Fibroblast of skin of right quadriceps (primary cell): ENCODE measurements around the gene KL.

Experiments
- DNase-seq: peaks from one replicate; pipeline ENCODE4 v3.0.0-alpha.2; 2013

KL gene

DNA sequence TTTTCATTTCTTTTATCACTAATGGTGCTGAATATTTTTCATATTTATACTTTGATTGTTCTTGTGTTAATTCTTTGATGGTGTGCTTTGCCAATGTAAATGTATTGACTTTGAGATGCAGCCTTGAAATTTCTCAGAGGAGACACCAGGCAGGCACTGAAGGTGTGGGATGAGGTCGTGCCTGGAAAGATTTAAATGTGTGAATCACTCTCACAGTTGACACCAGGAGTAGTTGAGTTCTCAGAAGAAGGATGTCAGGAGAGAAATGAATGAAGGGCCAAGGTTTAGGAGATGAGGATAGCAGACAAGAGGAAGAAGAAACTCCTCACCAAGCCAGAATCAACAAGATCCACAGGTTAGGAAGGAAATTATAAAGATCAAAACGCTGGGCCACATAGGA lies 10.1 kb upstream of the KL start:
- DNase-seq = no peak

DNA sequence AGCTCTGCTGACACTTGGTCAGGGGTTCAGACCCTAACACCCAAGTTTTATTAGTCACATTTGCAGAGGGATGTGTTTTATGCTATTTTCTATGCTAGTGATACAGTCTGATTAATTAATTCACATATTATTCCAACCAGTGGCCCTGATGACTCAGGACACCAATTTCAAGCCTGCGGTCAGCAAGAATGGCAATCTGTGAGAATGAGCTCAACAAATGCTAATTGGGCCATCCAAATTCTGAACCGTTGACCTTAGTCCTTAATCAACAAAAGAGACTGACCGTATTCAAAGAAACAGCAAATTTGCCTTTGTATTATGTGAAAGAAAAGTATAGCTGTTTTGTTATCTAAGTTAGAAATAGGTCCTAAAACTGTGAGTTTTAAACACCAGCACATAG lies 9.6 kb upstream of the KL start:
- no peak for DNase-seq

GRCh38 chr13:33007237-33007636 lies 9.0 kb upstream of the KL start:
- no peak for DNase-seq

DNA sequence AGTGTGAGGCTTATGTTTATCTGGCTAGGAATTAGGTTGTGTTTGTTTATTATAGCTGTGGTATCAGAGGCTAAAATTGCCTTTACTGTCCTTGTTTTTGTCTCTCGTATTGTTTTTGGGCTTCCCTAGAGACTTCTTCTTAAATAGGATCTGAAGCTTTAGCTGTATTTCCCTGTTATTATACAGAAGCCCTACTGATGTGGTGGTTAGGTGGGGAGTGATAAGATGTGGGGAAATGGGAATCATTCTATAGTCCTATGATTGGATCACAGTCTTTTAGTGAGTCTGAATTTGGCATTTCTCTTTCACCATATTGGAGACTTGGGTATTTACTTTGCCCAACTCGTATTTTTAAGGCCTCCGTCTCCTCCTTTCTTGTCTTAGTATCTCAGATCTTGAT lies 8.3 kb upstream of the KL start:
- DNase-seq = no peak

DNA sequence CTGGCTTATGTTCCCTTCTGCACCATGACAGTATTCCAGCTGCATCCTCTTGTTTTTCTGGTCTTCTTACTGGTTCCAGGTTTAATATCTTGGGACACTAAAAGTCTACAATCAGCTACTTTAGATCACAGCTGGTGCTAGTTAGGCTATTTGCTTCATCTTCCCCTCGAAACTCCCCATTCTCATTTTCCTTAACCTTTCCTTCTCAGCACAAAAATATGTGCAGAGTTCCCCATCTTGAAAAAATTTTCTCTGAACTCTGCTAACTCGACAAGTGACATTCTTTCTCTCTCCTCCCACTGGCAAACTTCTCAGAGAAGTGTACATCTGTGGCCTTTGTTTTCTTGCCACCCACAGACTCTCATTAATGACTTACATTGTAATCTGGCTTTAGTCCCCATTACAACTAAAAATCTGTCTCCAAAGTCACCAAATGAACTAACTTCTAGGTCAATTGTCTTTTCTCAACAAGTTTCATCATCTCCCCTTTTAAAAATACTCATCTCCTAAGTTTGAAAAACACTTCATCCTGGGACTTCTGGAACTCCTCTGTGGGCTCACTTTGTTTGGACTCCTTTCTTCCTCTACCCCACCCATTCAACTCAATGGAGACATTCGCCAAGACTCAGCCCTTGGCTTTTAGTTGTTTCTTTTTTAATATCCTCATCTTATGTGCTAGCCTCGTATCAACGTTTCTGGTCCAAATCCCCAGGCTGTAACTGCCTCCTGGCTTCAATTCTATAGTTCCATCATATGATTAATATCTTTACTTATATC lies 7.1 kb upstream of the KL start:
- no peak for DNase-seq

DNA sequence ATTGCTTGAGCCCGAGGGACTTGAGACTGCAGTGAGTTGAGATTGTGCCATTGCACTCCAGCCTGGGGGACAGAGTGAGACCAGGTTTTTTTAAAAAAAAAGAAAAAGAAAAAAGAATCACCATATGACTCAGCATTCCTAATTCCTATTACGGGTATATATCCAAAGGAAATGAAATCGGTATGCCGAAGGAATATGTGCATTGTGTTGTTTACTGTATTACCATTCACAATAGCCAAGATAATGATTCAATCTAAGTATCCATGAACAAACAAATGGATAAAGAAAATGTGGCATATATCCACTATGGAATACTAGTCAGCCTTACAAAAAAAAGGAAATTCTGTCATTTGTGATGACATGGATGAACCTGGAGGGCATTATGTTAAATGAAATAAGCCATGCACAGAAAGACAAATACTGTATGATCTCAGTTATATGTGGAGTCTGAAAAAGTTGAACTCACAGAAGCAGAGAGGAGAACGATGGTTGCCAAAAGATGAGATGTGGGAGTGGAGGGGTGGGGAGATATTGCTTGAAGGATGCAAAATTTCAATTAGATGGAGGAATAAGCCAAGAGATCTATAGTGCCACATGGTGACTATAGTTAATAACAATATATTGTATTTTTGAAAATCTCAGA lies 4.3 kb upstream of the KL start:
- no peak for DNase-seq

DNA sequence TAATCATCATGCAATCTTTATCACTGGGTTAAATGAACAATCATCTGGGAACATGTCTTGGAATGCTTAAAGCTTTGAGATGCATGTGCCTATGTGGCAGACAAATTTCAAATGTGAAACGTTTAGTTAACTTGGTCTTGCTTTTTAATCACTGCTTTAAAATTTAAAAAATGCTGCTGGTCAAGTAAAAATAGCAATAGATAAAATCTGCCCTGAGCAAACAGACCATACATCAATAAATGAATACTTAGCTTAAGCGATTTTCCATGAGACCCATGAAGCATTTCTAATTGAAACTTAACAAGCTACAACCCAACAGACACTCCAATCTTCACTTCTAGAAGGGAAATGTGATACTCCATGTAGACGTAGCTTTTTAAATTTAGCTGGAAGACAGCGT lies 1.9 kb upstream of the KL start:
- DNase-seq = no peak

- DNase-seq = no peak
Measured at GRCh38 chr13:33015241-33015668, 968 bp upstream of the KL start.

- no peak for DNase-seq
Measured at GRCh38 chr13:33015791-33016323, 366 bp upstream of the KL start.

DNA sequence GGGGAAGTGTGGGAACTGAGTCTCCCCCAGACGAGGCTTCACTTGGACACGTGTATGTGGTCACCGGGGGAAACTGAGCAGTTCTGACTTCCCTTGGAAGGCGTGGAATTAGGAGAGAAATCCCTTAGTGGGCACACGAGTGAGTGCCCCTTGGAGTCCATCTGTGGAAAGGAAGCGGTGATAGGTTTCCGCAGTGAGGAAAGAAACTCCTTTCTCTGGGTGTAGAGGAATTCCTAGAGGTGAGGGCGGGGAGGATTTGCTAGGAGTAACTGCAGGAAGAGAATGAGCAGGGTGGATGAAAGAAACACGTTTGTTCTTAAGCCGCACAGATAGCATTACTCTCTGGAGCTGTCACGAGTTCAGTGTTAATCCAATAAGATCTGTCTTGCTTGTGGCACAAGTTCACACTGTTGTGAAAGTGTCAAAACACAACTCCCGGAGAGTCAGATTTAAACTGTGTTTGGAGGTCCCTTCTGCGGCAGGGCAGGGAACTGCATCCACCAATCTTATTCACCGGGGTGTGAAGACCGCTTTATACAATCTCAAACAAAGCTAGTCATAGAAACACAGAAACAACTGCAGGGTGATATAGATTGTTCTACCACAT lies 1.2 kb downstream of the KL start:
- DNase-seq = peak; percentile 31

DNA sequence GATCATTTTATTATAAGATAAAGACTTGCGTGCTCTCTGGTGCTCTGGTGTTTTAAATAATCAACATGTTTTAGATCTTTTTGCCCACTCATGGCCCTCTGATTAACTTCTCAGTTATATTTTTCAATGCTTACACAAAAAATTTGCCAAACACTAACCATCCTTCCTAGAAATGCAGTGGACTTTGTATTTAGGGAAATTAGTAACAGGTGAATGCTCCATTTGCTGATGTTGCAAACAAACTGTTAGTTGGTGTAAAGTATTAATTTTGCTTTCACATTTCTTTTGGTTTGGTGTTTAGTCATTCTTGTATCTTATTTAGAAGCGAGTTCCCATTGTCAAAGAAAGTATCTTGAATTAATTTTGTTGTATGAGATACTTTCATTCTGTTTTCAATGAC lies 2.7 kb downstream of the KL start:
- no peak for DNase-seq

GRCh38 chr13:33022986-33023385 lies 6.8 kb downstream of the KL start:
- no peak for DNase-seq

- DNase-seq = no peak
Measured at GRCh38 chr13:33025220-33025744, 9.1 kb downstream of the KL start.

DNA sequence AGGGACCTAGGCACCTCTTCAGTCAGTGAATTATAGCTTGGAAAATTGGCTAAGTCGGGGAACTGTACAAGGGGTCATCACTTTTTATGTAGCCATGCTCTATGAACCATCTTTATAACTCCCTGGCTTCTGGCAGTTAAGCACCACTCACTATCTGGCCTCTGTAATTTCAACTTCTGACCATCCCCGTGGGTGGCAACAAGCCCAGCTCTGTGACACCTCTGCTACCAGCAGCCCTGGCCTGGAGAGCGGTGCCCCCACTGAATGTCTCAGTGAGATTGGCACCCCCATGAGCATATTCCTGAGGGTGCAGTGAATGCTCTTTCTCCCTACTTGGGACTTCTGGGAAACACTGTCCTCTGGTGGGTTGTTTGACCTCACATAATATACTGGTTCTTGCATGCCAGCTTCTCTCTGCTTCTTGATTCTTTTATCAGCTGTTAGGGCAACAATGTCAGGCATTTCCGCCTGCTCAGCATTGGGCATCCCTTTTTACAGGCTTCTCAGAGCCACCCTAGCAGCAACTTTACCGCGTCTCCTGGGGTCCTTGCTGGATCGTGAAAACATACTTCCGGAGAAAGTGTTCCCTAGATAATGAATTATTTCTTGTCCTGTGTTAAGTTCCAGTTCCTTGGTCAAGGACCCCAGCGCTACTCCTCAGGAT lies 10.4 kb downstream of the KL start:
- DNase-seq = no peak

GRCh38 chr13:33028620-33029019 lies 12.4 kb downstream of the KL start:
- DNase-seq = no peak

GRCh38 chr13:33031277-33031676 lies 15.1 kb downstream of the KL start:
- no peak for DNase-seq

- no peak for DNase-seq
Measured at GRCh38 chr13:33032037-33032625, 15.9 kb downstream of the KL start.

GRCh38 chr13:33033051-33033812 lies 17.0 kb downstream of the KL start:
- no peak for DNase-seq

DNA sequence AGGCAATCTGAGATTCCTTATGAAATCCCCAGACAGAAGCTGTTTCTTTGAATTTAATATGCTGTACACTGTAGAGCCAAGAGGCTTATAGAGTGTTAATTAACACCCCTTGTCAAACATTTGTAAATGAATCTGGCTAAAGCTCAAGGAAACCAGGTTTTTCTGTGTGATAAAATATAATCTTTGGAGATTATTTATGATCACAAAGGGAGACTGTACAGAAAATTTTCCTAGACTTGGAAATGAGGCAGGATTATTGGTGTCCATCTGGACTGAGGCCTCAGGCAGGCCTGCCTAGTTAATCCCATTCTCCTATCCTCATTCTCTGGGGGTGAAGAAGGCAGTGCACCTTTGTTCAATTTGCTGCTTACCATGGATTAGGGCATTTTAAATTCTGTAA lies 17.8 kb downstream of the KL start:
- no peak for DNase-seq

GRCh38 chr13:33034882-33035520 lies 18.8 kb downstream of the KL start:
- no peak for DNase-seq

- DNase-seq = no peak
Measured at GRCh38 chr13:33037673-33038072, 21.4 kb downstream of the KL start.

DNA sequence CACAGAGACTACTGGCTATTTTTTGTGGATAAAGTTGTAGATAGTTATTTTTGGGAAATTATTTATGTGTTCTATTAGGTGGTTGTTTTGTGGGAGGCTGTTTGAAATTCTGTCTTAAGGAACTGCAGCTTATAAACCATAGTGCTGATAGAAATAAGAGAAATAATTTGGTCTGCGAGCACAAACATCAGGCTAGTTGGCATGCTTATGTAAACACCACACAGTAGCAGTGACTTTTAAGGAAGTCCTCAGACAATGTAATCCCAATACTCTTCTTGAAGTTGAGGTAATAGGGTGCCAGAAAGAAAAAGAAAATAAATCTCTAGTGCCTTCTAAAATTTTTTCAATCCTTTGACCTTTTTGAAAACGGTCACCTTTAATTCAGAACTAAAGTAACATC lies 23.9 kb downstream of the KL start:
- DNase-seq = no peak
